ENCODE measurements around the gene ATP5MC2.
"Not testable (repeated sequence)": the region's sequence is repeated elsewhere in the genome, so short reads cannot be mapped to it uniquely, and the experiment has no call there.

Gene ATP5MC2

GRCh38 chr12:53651737-53652136 is 24.1 kb downstream of the ATP5MC2 start:
- DNase-seq (ENCODE audit: low spot score) = no peak
- TF ChIP-seq CTCF (IDR thresholded peaks at IDR 0.05; ENCODE audit: extremely low read depth, missing control alignments) = no peak

GRCh38 chr12:53646300-53646699 is 29.6 kb downstream of the ATP5MC2 start:
- not testable (repeated sequence) for DNase-seq (ENCODE audit: low spot score)

GRCh38 chr12:53645165-53645564 is 30.7 kb downstream of the ATP5MC2 start:
- DNase-seq (ENCODE audit: low spot score) = no peak
- TF ChIP-seq CTCF (IDR thresholded peaks at IDR 0.05; ENCODE audit: extremely low read depth, missing control alignments) = no peak

- DNase-seq (ENCODE audit: low spot score) = no peak
- no peak for TF ChIP-seq CTCF (IDR thresholded peaks at IDR 0.05; ENCODE audit: extremely low read depth, missing control alignments)
Measured at GRCh38 chr12:53644133-53644532, 31.8 kb downstream of the ATP5MC2 start.

- no peak for DNase-seq (ENCODE audit: low spot score)
- no peak for TF ChIP-seq CTCF (IDR thresholded peaks at IDR 0.05; ENCODE audit: extremely low read depth, missing control alignments)
Measured at GRCh38 chr12:53643232-53643979, 32.5 kb downstream of the ATP5MC2 start.

GRCh38 chr12:53638057-53638456 is 37.8 kb downstream of the ATP5MC2 start:
- no peak for DNase-seq (ENCODE audit: low spot score)
- TF ChIP-seq CTCF (IDR thresholded peaks at IDR 0.05; ENCODE audit: extremely low read depth, missing control alignments) = no peak

- no peak for DNase-seq (ENCODE audit: low spot score)
- no peak for TF ChIP-seq CTCF (IDR thresholded peaks at IDR 0.05; ENCODE audit: extremely low read depth, missing control alignments)
Measured at GRCh38 chr12:53636641-53637040, 39.2 kb downstream of the ATP5MC2 start.

GRCh38 chr12:53635708-53636107 is 40.2 kb downstream of the ATP5MC2 start:
- DNase-seq (ENCODE audit: low spot score) = not testable (repeated sequence)
